Activated CD8-positive, alpha-beta memory T cell treated with anti-CD3 and anti-CD28 coated beads, Interleukin-2, amount 50 U/mL, for 48 hours (primary cell): ENCODE data around the gene UIMC1.
"Not testable (repeated sequence)": the region's sequence is repeated elsewhere in the genome, so short reads cannot be mapped to it uniquely, and the experiment has no call there.

Experiments
- DNase-seq: peaks from one replicate; pipeline ENCODE4 v3.0.0-alpha.2; 2020

UIMC1 gene

DNA sequence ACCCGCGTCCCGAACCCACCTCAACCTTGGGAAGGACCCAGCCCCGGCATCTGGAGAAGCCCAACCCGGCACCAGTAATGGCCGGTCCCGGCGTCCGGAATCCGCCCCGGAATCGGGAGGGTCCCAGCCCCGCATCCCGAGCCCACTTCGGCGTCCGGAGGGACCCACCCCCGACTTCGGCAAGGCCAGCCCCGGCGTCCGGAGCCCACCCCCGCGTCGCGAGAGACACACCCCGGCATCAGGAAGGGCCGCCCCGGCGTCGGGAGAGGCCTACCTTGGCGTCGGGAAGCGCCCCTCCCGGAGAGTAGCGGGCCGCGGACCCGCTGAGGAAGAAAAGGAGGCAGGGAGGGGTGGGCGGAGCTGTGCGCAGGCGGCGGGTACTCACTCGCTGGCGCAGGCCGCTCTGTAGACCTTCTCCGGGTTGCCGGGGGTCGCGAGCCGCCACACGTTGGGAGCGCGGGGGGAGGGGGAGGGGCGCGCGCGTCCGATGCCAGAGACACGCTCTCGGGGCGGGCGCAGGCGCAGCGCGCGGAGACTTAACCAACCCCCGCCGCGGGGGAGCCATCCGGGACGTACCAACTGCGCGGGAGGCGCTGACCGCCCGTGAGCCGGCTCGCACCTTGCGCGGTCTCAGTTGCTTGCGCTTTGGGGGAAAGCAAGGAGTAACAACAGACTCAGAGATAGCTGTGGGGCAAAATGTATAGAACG is at the start of gene UIMC1:
Gene UIMC1, minus strand, starts transcription at position 515 of the 708 bp plus-strand sequence. CDS start 24,164 bp downstream, outside the sequence.
- peak; percentile 98 for DNase-seq

DNA sequence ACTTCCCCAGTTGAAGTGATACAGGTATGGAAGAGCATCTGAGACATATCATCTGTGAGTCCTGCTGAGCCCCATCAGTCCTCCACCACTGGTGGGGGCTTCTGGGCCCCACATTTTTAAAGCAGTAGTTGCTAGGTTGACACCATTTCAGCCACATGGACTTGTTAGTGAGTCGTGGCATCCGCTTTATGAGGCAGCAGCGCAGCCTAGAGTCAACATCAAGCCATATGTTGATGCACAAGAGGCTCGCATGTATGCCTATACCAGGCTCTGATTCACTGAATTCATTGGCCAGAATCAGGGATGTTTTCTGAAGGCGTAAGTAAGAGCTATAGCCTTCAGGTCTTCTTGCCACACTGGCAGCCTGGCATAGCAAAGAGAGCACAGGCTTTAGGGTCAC is 42.7 kb upstream of the UIMC1 start:
- no peak for DNase-seq

DNA sequence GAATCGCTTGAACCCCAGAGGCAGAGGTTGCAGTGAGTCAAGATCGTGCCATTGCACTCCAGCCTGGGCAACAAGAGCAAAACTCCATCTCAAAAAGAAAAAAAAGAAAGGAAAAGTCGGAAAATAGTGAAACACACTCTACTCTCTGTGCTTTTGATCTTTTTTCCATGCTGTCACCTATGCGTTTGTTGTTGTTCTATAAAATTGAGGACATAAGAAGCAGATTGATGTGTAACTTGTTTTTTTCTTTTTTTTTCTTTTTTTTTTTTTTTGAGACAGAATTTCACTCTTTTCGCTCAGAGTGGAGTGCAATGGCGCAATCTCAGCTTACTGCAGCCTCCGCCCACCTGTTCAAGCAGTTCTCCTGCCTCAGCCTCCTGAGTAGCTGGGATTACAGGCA is 42.0 kb upstream of the UIMC1 start:
- not testable (repeated sequence) for DNase-seq

DNA sequence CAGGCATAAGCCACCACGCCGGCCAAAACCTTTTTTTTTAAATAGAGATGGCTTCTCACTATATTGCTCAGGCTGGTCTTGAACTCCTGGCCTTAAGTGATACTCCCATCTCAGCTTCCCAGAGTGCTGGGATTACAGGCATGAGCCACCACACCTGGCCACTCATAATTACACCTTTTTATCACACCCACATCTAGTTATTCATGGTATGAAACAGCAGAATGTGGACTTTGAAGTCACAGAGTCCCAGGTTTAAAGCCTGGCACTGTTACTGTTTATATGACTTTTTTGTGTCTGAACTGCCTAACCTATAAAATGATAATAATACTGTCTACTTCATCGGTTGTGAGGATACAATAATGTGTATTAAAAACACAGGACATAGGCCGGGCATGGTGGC is 39.1 kb upstream of the UIMC1 start:
- DNase-seq: no peak

DNA sequence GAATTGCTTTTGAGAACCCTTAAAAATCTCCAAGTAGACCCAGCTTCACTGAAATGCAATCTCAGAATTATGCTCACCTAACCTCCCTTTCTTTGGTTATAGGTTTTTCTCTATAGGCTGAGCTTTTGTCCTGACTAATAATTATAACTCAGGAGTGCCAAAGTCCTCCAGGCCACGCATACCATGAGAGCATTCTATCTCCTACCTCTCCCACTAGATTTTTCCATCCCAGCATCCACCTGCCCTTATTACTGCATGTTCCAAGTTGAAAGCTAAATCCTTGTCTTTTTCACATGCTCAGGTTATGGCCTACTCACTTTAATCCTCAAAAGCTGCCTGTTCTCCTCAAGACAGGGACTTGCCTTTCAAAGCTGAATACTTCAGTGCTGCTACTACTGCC is 38.1 kb upstream of the UIMC1 start:
- no peak for DNase-seq

DNA sequence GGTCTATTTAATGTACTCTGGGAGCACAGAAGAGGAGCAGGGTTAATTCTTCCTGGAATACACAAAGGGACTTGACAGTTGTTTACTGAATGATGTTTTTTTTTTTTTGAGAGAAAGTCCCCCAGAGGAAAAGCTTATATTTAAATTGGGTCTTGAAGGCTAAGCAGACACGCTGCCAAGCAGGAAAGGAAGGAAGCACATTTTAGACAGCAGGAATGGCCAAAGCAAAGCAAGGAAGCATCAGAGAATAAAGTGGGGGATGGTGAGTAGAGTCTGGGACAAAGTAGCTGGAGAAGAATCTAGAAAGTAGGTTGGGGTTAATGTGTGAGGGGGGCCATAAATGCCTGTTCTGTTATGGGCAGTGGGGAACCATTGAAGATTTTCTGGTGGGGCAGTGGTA is 37.4 kb upstream of the UIMC1 start:
- DNase-seq: no peak

DNA sequence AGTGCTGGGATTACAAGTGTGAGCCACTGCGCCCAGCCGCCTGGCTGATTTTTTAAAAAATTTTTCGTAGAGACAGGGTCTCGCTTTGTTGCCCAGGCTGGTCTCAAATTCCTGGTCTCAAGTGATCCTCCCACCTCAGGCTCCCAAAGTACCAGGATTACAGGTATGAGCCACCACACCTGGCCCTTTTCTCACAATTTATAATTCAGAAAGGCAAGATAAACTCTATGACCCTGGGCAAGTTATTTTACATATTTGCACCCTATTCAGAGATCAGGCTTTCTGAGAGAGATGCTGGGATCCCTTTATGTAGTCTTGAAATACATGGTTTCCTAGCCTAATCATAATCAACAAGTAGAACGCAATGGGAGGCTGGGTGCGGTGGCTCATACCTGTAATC is 36.5 kb upstream of the UIMC1 start:
- no peak for DNase-seq

DNA sequence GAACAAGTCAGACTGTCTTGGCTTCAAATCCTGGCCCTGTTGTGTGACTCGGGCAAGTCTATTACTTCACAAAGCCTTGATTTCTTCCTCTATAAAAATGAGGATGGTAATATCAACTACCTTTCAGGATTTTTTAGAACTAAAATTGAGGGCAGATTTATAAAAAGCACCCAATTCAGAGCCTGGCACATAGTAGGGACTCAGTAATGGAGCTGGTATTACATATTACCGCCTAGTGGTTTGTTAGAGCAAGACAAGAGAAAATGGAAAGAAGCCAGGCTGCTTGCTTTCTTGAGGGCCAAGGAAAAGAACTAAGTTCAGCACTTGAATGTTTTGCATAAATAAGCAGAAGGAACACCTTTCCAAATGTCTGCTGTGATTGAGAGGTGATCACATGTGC is 35.4 kb upstream of the UIMC1 start:
- no peak for DNase-seq

DNA sequence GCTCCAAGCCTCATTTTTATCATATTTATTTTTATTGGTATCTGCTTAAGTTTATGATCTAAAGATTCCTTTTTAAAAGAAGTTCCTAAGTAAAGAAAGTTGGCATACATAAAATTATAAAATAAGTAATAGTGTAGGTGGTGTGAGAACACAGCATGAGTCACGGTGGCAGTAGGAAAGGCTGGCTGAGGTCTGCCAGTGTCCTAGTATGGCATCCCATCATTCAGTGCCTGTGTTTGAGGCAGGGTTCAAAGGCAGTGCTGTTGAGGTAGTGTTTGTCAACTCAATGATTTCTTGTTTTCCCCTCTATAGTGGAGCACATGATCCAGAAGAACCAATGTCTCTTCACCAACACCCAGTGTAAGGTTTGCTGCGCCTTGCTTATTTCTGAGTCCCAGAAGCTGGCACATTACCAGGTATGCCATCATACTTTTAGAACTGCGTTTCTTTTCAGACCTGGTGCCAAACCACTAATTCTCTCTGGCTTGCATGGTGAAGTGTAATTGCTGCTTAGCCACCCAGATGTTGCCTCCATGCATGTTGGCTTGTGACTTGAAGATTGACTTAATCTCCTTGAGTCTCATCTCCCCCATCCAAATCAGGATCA is 34.3 kb upstream of the UIMC1 start:
- no peak for DNase-seq

DNA sequence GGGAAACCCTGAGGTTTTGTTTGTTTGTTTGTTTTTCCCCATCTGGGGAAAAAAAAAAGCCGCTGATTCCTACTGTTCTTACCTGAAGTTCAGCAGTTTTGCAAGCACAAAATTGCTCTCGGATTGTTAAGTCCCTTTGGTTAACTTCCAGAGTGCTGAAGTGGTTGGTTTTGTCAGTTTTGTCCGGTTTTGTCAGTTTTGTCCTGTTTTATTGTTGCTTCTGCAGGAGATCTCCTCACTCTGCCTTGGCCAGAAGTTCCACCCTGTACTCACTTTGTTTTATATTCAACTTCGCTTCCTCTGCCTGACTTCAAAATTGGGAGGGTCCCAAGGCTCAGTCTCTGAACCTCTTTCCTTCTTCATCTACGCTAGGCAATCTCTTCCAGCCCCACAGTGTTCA is 30.3 kb upstream of the UIMC1 start:
- no peak for DNase-seq

DNA sequence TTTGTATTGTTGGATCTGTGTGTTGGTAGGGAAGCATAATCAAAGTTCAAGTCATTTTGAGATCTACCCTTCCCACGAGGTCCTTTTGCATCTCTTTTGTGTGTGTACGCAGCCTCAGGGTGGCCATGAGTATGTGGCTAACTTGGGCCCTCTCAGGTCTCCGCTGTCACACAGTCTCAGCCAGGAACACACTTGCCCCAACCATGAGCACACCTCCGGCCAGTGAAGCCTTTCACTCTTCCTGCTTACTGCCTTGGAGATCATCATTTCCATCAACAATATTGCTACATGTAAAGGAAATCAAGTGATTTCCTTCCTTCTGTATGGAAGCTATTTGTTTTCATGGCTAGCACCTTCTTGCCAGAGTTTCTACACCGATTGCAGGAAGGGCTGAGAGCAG is 29.9 kb upstream of the UIMC1 start:
- no peak for DNase-seq

DNA sequence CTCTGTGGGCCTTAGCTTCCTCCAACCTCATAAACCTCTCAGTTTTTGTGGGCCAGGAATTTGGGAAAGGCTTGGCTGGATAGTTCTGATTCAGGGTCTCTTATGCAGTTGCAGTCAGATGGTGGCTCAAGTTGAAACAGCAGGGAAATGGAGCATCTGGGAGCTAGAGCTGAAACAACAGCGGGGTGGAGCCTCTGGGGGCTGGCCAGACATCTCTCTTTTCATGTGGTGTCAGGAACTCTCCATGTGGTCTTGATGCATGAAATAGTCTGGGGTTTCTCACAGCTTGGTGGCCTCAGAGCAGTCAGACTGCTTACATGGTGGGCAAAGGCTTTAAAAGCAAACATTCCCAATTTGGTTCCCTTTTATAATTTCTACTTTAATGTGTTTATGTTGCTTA is 29.4 kb upstream of the UIMC1 start:
- no peak for DNase-seq

DNA sequence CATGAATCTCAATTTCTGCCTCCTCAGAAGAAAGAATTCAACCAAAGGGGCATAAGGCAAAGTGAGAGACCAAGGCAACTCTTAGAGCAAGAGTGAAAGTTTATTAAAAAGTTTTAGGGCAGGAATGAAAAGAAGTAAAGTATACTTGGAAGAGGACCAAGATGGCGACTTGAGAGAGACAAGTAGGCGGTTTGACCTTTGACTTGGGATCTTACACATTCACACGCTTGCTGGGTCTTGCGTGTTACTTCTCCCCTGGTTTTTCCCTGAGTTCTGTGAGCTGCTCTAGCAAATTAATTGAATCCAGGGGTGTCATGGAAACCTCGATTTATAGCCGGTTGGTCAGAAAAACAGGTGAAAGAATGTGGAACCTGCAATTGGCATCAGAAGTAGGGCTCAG is 22.9 kb upstream of the UIMC1 start:
- no peak for DNase-seq

DNA sequence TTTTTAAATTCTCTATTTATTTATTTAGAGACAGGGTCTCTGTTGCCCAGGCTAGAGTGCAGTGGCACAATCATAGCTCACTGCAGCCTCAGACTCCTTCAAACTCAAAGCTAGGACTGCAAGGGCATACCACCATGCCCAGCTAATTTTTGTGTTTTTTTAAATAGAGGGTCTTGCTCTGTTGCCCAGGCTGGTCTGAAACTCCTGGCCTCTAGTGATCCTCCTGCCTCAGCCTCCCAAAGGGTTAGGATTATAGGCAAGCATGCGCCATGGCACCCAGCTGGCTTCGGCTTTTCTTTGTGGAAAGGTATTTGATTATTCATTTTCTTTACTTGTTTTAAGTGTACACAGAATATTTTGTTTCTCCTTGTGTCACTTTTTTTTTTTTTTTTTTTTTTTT is 21.1 kb upstream of the UIMC1 start:
- DNase-seq: no peak

DNA sequence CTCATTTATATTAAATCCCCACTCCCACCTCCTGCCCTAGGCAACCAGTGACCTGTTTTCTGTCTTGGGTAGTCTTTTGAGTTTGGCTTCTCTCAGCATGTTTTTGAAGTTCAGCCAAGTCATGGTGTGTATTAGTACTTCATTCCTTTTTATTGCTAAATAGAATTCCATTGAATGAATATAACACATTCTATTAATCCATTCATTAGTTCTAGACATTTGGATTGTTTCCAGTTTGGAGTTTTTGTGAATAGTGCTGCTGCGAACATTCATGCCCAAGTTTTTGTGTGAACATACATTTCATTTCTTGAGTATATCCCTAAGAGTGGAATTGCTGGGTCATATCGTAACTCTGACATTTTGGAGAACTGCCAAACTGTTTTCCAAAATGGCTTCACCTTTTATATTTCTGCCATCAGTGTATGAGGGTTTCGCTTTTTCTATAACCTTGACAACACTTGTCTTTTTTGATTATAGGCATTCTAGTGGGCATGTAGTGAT is 18.6 kb upstream of the UIMC1 start:
- no peak for DNase-seq

DNA sequence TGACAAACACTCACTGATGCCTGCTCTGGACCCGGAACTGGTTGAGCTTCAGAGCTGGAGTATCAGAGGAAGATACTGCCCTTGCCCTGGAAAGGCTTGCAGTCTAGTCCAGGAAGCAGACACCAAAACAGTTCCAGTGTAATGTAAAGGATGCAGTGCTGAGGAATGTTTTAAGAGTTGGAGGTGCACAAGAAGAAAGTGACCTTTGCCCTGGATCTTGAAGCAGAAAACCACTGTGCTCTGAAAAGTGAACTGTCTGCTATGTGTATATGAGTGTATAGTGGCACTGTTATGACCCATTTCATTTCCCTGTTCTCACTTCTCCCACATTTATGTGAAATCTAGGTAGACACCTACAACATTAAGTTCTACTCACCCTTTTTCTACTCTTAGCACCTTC is 18.0 kb upstream of the UIMC1 start:
- no peak for DNase-seq

DNA sequence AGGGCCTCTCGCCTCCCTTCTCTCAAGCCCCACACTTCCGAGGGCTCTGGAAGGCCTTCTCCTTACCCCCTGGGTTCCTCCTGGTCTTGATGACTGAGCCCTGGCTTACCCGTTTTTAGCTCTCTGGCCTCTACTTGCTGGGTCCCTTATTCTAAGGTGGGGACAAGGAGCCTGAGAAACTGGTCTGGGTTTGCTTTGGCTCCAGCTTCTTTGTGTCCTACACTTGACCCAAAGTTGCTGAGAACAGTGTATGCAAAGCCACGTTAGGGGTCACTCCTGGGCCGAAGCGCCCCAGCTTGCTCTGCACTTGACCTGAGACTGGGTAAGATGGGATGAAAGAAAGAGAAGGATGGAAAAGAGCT is 16.7 kb upstream of the UIMC1 start:
- peak; percentile 61 for DNase-seq

DNA sequence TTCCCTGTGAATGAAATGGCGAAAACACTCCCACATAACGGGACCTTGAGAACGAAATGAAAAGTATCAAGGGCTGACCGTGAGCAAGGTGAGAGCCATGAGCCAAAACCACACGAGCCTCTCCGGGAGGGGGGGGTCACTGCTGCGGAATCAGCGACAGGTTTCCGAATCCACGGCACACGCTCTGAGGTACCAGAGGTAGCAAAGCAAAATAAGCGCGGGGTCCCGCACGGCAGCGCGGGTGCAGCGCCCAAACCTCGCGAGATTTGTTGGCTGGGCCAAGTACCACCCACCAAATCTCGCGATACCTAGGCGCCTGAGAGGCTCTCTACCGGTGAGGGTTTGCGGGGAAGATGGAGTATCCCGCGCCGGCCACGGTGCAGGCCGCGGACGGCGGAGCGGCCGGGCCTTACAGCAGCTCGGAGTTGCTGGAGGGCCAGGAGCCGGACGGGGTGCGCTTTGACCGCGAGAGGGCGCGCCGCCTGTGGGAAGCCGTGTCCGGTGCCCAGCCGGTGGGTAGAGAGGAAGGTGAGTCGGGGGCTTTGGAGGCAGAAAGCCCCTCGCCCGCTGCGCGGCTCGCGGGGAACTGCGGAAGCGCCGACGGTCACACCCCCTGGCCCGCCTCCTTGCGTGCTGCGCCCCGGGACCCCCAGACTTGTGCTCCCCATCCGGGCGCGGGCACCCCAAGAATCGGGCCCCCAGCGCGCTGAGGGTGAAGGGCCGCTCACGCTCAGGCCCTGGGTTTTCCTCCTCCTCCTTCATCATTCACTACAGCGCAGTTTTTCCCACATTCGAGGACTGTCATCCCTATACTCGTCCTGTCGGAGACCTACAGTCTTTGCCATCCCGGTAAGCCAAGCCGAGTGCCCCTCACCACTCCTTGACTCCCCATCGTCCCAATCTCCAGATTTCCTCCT is 16.1 kb upstream of the UIMC1 start, which contains the start of gene ZNF346:
Gene ZNF346, plus strand, starts transcription at position 311 of the 917 bp plus-strand sequence. Its CDS starts 43 bp downstream, at position 354.
- DNase-seq: peak; percentile 96

DNA sequence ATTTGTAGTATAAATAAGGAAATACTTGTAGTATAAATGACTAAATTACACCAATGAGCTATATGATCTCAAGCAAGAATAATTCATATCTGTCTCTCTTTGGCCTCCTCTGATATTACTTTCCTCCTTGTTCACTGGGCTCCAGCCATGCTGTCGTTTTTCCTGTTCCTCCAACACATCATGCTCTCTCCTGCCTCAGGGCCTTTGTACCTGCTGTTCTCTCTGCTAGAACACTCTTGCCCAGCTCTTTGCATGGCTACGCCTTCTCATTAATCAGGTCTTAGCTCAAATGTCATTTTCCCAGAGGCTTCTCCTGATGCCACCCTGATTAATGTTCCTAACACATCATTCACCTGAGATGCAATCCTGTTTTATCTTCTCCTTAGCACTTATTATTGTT is 13.5 kb upstream of the UIMC1 start:
- DNase-seq: no peak

DNA sequence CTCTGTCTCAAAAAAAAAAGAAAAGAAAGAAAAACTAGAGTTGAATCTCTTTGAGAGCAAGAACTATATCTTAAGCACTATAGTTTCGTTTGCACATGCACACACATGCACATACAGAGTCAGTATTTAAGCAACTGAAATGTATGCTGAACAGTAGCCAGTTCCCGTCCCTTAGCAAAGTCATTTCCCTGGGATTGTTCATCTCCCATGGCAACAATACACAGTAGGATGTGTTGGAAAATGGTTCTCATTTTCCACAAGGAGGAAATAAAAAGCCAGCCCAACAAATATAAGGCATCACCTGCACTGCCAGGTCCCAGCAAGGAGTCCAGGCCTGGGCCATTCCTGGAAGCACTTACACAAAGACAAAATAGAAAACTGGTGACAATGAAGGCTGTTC is 11.8 kb upstream of the UIMC1 start:
- DNase-seq: no peak

DNA sequence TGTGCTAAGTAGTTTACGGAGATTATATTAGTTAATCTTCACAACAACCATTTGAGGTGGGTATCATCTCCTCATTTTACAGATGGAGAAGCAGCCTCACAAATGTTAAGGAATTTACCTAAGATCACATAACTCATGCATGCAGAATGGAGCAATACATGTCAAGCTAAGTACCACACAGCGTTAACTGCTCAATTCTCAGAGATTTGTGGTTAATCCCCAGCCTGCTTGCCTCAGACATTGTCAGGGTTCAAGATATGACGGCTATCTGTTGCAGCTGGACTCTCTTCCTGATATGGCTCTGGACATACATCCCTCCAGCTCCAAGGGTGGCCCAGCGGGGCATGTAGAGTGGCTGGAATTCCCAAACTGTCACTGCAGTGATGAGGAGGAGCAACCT is 8.6 kb upstream of the UIMC1 start:
- DNase-seq: no peak

DNA sequence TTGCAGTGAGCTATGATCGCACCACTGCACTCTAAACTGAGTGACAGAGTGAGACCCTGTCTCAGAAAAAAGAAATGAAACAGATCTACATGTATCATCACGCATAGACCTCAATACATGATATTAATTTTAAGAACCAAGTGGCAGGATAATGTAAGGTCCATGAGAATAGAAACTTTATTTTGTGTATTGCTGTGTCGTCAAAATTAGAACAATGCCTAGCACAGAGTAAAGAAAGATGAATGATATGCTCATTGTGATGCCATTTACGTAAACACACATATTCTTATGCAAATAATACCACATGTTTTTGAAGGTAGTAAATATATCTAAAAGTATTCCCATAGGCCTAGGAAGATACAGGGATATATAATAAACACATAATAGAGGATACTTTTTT is 3.6 kb upstream of the UIMC1 start:
- no peak for DNase-seq

DNA sequence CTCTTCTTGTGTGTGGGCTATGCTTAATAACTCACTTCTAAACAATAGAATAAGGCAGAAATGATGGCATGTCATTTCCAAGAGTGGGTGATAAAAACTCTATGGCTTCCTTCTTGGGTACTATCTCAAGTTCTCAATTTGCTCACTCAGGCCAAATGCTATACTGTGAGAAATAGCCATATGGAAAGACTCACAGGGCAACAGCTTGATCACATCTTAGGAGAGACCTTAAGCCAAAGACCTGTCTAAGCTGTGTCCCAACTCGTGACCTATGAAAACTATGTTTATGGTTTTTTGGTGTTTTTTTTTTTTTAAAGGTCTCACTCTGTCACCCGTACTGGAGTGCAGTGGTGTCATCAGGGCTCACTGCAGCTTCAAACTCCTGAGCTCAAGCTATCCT is 2.1 kb upstream of the UIMC1 start:
- DNase-seq: no peak
